DND-41 (cell line): ENCODE results near the gene GIPC3.

Experiments used
- CTCF ChIP-seq: IDR thresholded peaks from 2 replicates; pipeline ENCODE4 v1.5.1; 2012; ENCODE audit warnings: borderline replicate concordance, low read length, moderate library complexity, mild to moderate bottlenecking; ENCODE audit not compliant: poor library complexity, severe bottlenecking; ENCODE audit errors: extremely low read depth
- EZH2 ChIP-seq: IDR thresholded peaks from 3 replicates; pipeline ENCODE4 v1.6.1; 2012; ENCODE audit warnings: borderline replicate concordance, low read depth, mild to moderate bottlenecking, moderate library complexity, low read length, inconsistent platforms; ENCODE audit not compliant: severe bottlenecking

- no peak for TF ChIP-seq CTCF
- TF ChIP-seq EZH2 = no peak
These were observed 46.0 kb downstream of the GIPC3 start for GRCh38 chr19:3631053-3631861.
